Gastrocnemius medialis (tissue), 4 donors: ENCODE results near the gene GADD45GIP1.

ENCODE experiments used
- CTCF ChIP-seq, 5 experiments: fragments of 450-650 bp in 3 of 5; fragments of 200-600 bp in 2 of 5; sonication (generic) in 2 of 5; IDR thresholded peaks in 4 of 5; conservative IDR thresholded peaks in 1 of 5; 1 replicate in 4 of 5; 2 replicates in 1 of 5; pipeline ENCODE4 v1.5.1; 2016 to 2019; ENCODE audit warnings: antibody characterized with exemption in 5 of 5, mild to moderate bottlenecking in 3 of 5, moderate library complexity in 3 of 5
- POLR2A ChIP-seq, 2 donors: fragments of 450-650 bp; IDR thresholded peaks; one replicate each; pipeline ENCODE4 v1.6.1; 2017; ENCODE audit warnings: antibody characterized with exemption in 2 of 2, mild to moderate bottlenecking in 2 of 2, moderate library complexity in 2 of 2

DNA sequence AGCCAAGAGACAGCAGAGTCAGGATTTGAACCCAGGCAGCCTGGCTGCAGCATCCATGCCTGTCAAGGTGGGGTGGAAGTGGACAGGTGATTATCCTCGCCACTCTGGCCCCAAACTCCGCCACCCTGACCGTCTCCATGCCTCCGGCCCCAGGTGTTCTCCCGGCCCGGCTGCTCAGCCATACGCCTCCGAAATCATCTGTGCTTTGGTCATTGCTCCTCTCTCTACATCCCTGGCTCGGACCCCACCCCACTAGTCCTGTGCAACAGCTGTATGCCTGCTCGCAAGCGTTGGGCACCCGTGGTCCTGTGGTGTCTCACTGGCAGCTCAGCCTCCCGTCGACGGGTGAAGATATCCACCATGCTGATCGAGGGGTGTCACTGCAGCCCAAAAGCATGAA lies 16.2 kb upstream of the GADD45GIP1 start:
- TF ChIP-seq CTCF (IDR thresholded peaks at IDR 0.05 in 4 of 5, conservative IDR thresholded peaks at IDR 0.05 in 1 of 5) (no peak), POLR2A (IDR thresholded peaks at IDR 0.05) (no peak)
